ENCODE data around the gene JARID2. TPM values are rescaled to one million over a fixed set of nuclear protein-coding genes. Genes with fewer than 3 reads are reported as not detected.

JARID2 gene
- total RNA-seq, 4 donors from 2014 or later = 20.0 to 29.4 (median 23.9) TPM

- 91% methylated on average over 9 of the region's 9 CpGs for WGBS
Observed at GRCh38 chr6:15360300-15360699, 114.4 kb downstream of the JARID2 start.

GRCh38 chr6:15361197-15361596 lies 115.3 kb downstream of the JARID2 start:
- Histone ChIP-seq H3K4me3 (no peak overlapping the region), H3K9me3 (no peaks in the 10 kb centered on the region), H3K27ac (no peak overlapping the region), H3K4me1 (peaks cover 20% of the 10 kb centered on the region), H3K36me3 (no peaks in the 10 kb centered on the region), H3K27me3 (no peaks in the 10 kb centered on the region)
- no peak for TF ChIP-seq CTCF (IDR thresholded peaks at IDR 0.05)
- no peak for TF ChIP-seq EP300 (IDR thresholded peaks at IDR 0.05)
- no peak for TF ChIP-seq POLR2AphosphoS5 (IDR thresholded peaks at IDR 0.05)
- TF ChIP-seq POLR2A (IDR thresholded peaks at IDR 0.05) = no peak
- 94% methylated on average over 3 of the region's 3 CpGs for WGBS
- no peak for DNase-seq (ENCODE audit: low spot score in 2 of 2)

More at GRCh38 chr6:15360300-15360699, 114.4 kb downstream of the JARID2 start:
- Histone ChIP-seq H3K27me3 (no peaks in the 10 kb centered on the region), H3K4me1 (peaks cover 11% of the 10 kb centered on the region), H3K9me3 (no peaks in the 10 kb centered on the region), H3K4me3 (no peak overlapping the region), H3K27ac (no peak overlapping the region), H3K36me3 (no peaks in the 10 kb centered on the region)
- TF ChIP-seq POLR2AphosphoS5 (IDR thresholded peaks at IDR 0.05) (no peak), POLR2A (IDR thresholded peaks at IDR 0.05) (no peak), EP300 (IDR thresholded peaks at IDR 0.05) (no peak), CTCF (IDR thresholded peaks at IDR 0.05) (no peak)
- no peak for DNase-seq (ENCODE audit: low spot score in 2 of 2)

GRCh38 chr6:15362274-15363160 lies 116.6 kb downstream of the JARID2 start:
- Histone ChIP-seq H3K9me3 (no peaks in the 10 kb centered on the region), H3K4me3 (no peak overlapping the region)
- 70% methylated on average over 9 of the region's 9 CpGs for WGBS

GRCh38 chr6:15363164-15363522 lies 117.3 kb downstream of the JARID2 start:
- 70% methylated on average over 3 of the region's 3 CpGs for WGBS
- Histone ChIP-seq H3K36me3 (no peaks in the 10 kb centered on the region), H3K27ac (no peak overlapping the region), H3K9me3 (no peaks in the 10 kb centered on the region), H3K4me3 (no peak overlapping the region), H3K27me3 (no peaks in the 10 kb centered on the region), H3K4me1 (peaks cover 35% of the 10 kb centered on the region)
- no peak for TF ChIP-seq CTCF (IDR thresholded peaks at IDR 0.05)
- TF ChIP-seq POLR2AphosphoS5 (IDR thresholded peaks at IDR 0.05) = no peak
- TF ChIP-seq EP300 (IDR thresholded peaks at IDR 0.05) = no peak
- TF ChIP-seq POLR2A (IDR thresholded peaks at IDR 0.05) = no peak
- DNase-seq (ENCODE audit: low spot score in 2 of 2) = no peak

More at GRCh38 chr6:15362274-15363160, 116.6 kb downstream of the JARID2 start:
- peaks cover 32% of the 10 kb centered on the region for H3K4me1 ChIP-seq
- DNase-seq (ENCODE audit: low spot score in 2 of 2) = no peak
- no peaks in the 10 kb centered on the region for H3K36me3 ChIP-seq
- H3K27me3 ChIP-seq = no peaks in the 10 kb centered on the region
- no peak for TF ChIP-seq EP300 (IDR thresholded peaks at IDR 0.05)
- TF ChIP-seq POLR2A (IDR thresholded peaks at IDR 0.05) = no peak
- no peak for TF ChIP-seq POLR2AphosphoS5 (IDR thresholded peaks at IDR 0.05)
- no peak for TF ChIP-seq CTCF (IDR thresholded peaks at IDR 0.05)
- H3K27ac ChIP-seq = no peak overlapping the region

GRCh38 chr6:15363523-15364400 lies 117.9 kb downstream of the JARID2 start:
- no peaks in the 10 kb centered on the region for H3K9me3 ChIP-seq
- H3K36me3 ChIP-seq = no peaks in the 10 kb centered on the region
- no peak overlapping the region for H3K4me3 ChIP-seq
- no peak for DNase-seq (ENCODE audit: low spot score in 2 of 2)
- H3K27ac ChIP-seq = no peak overlapping the region
- H3K4me1 ChIP-seq = peaks cover 37% of the 10 kb centered on the region
- no peak for TF ChIP-seq EP300 (IDR thresholded peaks at IDR 0.05)
- TF ChIP-seq POLR2A (IDR thresholded peaks at IDR 0.05) = no peak
- TF ChIP-seq CTCF (IDR thresholded peaks at IDR 0.05) = no peak
- no peak for TF ChIP-seq POLR2AphosphoS5 (IDR thresholded peaks at IDR 0.05)
- no peaks in the 10 kb centered on the region for H3K27me3 ChIP-seq
- WGBS = 70% methylated on average over 9 of the region's 9 CpGs

All from suprapubic skin (tissue), 4 donors.